ENCODE measurements around the gene STK32C. TPM values are rescaled to one million over a fixed set of nuclear protein-coding genes. Genes with fewer than 3 reads are reported as not detected.

The STK32C gene
- total and polyA plus RNA-seq, 10 of the 15 experiments (the other 5 are each of a cell fraction or from before 2014, with no cell fraction given), result 1.5 to 18.1 (median 6.4) TPM

GRCh38 chr10:132302421-132303310 is 5.1 kb downstream of the STK32C start:
- CTCF ChIA-PET, result interaction anchor here (0.6 kb wide), 1 partner anchor 49 kb away, joined by 3 read pairs; no protein-coding TSS in a partner anchor
- Histone ChIP-seq H3K4me1 (ENCODE audit: control insufficient read depth, insufficient read depth, low read length) (no peaks in the 10 kb centered on the region), H4K20me1 (ENCODE audit: control insufficient read depth, insufficient read depth) (no peaks in the 10 kb centered on the region; the same call in 1 of the 2 replicates), H3K4me3 (no peak overlapping the region), H3K27ac (ENCODE audit: control insufficient read depth, insufficient read depth) (no peak overlapping the region), H3K36me3 (ENCODE audit: control insufficient read depth in 2 of 2, insufficient read depth in 2 of 2, low read length in 1 of 2) (no peaks in the 10 kb centered on the region), H3K9ac (ENCODE audit: control insufficient read depth, insufficient read depth, low read length) (no peak overlapping the region), H3K27me3 (replicated peaks in 1 of 2; ENCODE audit: control insufficient read depth in 2 of 2, insufficient read depth in 2 of 2, low read length in 1 of 2) (peaks cover 4 to 6% of the 10 kb centered on the region in 2 experiments; a peak in 2 of 4 replicates), H3K9me3 (replicated peaks; ENCODE audit: control insufficient read depth, insufficient read depth, low read length) (no peaks in the 10 kb centered on the region; the same call in 2 of the 3 replicates), H3K4me2 (ENCODE audit: control insufficient read depth, insufficient read depth) (no peak overlapping the region), H2AFZ (ENCODE audit: control insufficient read depth, low read depth, low read length) (no peak overlapping the region), H3K79me2 (ENCODE audit: control insufficient read depth, insufficient read depth, low read length) (no peaks in the 10 kb centered on the region)
- FAIRE-seq (no peak), DNase-seq (ENCODE audit: low read depth, low spot score) (no peak), ATAC-seq (no peak)
- POLR2A ChIA-PET, result no interaction called here
- intact Hi-C loops (cut with micrococcal nuclease; ENCODE audit: unreplicated experiment), result no loop called here
- SMC1A ChIA-PET (ENCODE audit: uncharacterized antibody, unreplicated experiment), result no interaction called here
- in situ Hi-C loops (cut with MboI), result no loop called here
- RAD21 ChIA-PET (ENCODE audit: unreplicated experiment), result no interaction called here
- BruUV-seq (replicated peaks), result no TSS peak
- 56% methylated on average over 29 of the region's 29 CpGs for WGBS (ENCODE audit: insufficient coverage, insufficient replicate concordance, low lambda C conversion rate, missing lambda C conversion rate)
- TF ChIP-seq JUND (IDR thresholded peaks at IDR 0.05; ENCODE audit: low read depth, low read length) (no peak), SREBF2 (IDR thresholded peaks at IDR 0.05; ENCODE audit: low read length) (no peak), MTA3 (IDR thresholded peaks at IDR 0.05; ENCODE audit: borderline replicate concordance, low read length) (no peak), YBX1 (IDR thresholded peaks at IDR 0.05) (no peak), MYC (IDR thresholded peaks at IDR 0.05; ENCODE audit: insufficient read depth, insufficient read length, insufficient replicate concordance, low read length, severe bottlenecking) (no peak), SMARCA5 (IDR thresholded peaks at IDR 0.05) (no peak), KDM1A (IDR thresholded peaks at IDR 0.05; ENCODE audit: borderline replicate concordance) (no peak), CBFB (IDR thresholded peaks at IDR 0.05; ENCODE audit: low read depth) (no peak), EP300 (IDR thresholded peaks at IDR 0.05; ENCODE audit: borderline replicate concordance in 1 of 2, control insufficient read depth in 1 of 2, low read depth in 2 of 2, low read length in 2 of 2) (no peak), FOXK2 (IDR thresholded peaks at IDR 0.05) (no peak)
- TF ChIP-seq, protein P1, sequence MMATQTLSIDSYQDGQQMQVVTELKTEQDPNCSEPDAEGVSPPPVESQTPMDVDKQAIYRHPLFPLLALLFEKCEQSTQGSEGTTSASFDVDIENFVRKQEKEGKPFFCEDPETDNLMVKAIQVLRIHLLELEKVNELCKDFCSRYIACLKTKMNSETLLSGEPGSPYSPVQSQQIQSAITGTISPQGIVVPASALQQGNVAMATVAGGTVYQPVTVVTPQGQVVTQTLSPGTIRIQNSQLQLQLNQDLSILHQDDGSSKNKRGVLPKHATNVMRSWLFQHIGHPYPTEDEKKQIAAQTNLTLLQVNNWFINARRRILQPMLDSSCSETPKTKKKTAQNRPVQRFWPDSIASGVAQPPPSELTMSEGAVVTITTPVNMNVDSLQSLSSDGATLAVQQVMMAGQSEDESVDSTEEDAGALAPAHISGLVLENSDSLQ (IDR thresholded peaks at IDR 0.05), result no peak
- TF ChIP-seq, protein P2, sequence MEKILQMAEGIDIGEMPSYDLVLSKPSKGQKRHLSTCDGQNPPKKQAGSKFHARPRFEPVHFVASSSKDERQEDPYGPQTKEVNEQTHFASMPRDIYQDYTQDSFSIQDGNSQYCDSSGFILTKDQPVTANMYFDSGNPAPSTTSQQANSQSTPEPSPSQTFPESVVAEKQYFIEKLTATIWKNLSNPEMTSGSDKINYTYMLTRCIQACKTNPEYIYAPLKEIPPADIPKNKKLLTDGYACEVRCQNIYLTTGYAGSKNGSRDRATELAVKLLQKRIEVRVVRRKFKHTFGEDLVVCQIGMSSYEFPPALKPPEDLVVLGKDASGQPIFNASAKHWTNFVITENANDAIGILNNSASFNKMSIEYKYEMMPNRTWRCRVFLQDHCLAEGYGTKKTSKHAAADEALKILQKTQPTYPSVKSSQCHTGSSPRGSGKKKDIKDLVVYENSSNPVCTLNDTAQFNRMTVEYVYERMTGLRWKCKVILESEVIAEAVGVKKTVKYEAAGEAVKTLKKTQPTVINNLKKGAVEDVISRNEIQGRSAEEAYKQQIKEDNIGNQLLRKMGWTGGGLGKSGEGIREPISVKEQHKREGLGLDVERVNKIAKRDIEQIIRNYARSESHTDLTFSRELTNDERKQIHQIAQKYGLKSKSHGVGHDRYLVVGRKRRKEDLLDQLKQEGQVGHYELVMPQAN (conservative IDR thresholded peaks at IDR 0.05), result no peak
- TF ChIP-seq, protein P3, sequence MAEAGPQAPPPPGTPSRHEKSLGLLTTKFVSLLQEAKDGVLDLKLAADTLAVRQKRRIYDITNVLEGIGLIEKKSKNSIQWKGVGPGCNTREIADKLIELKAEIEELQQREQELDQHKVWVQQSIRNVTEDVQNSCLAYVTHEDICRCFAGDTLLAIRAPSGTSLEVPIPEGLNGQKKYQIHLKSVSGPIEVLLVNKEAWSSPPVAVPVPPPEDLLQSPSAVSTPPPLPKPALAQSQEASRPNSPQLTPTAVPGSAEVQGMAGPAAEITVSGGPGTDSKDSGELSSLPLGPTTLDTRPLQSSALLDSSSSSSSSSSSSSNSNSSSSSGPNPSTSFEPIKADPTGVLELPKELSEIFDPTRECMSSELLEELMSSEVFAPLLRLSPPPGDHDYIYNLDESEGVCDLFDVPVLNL (IDR thresholded peaks at IDR 0.05; ENCODE audit: low read depth, low read length), result no peak
- TF ChIP-seq, protein P4, sequence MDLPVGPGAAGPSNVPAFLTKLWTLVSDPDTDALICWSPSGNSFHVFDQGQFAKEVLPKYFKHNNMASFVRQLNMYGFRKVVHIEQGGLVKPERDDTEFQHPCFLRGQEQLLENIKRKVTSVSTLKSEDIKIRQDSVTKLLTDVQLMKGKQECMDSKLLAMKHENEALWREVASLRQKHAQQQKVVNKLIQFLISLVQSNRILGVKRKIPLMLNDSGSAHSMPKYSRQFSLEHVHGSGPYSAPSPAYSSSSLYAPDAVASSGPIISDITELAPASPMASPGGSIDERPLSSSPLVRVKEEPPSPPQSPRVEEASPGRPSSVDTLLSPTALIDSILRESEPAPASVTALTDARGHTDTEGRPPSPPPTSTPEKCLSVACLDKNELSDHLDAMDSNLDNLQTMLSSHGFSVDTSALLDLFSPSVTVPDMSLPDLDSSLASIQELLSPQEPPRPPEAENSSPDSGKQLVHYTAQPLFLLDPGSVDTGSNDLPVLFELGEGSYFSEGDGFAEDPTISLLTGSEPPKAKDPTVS (IDR thresholded peaks at IDR 0.05; ENCODE audit: low read depth, low read length), result no peak
- TF ChIP-seq, protein P5, sequence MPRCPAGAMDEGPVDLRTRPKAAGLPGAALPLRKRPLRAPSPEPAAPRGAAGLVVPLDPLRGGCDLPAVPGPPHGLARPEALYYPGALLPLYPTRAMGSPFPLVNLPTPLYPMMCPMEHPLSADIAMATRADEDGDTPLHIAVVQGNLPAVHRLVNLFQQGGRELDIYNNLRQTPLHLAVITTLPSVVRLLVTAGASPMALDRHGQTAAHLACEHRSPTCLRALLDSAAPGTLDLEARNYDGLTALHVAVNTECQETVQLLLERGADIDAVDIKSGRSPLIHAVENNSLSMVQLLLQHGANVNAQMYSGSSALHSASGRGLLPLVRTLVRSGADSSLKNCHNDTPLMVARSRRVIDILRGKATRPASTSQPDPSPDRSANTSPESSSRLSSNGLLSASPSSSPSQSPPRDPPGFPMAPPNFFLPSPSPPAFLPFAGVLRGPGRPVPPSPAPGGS (IDR thresholded peaks at IDR 0.05; ENCODE audit: borderline replicate concordance, insufficient read depth, low read depth, low read length, poor library complexity, severe bottlenecking), result no peak

Data from GM12878 (cell line).